Measurements from ENCODE around the gene ACSL5. TPM values are rescaled to one million over a fixed set of nuclear protein-coding genes. Genes with fewer than 3 reads are reported as not detected.
A peak's percentile ranks its signal among the peaks of the same experiment; 100 is the strongest.
"Not testable (repeated sequence)": the region's sequence is repeated elsewhere in the genome, so short reads cannot be mapped to it uniquely, and the experiment has no call there.

Gene ACSL5
- total RNA-seq, 1 donor from 2014 or later = 53.5 TPM

DNA sequence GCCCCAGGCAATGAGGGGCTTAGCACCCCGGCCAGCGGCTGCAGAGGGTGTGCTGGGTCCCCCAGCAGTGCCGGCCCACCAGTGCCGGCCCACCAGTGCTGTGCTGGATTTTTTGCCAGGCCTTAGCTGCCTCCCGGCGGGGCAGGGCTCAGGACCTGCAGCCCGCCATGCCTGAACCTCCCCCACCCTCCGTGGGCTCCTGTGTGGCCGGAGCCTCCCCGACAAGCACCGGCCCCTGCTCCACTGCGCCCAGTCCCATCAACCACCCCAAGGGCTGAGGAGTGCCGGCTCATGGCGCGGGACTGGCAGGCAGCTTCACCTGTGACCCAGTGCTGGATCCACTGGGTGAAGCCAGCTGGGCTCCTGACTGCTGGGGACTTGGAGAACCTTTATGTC lies 3.5 kb upstream of the ACSL5 start:
- POLR2A ChIA-PET = no interaction called here
- peaks cover 21% of the 10 kb centered on the region for H3K4me1 Mint-ChIP-seq
- DNase-seq (no peak), ATAC-seq (ENCODE audit: low read depth) (no peak)
- no peaks in the 10 kb centered on the region for H3K36me3 Mint-ChIP-seq (ENCODE audit: low read depth)
- H3K9me3 Mint-ChIP-seq = no peaks in the 10 kb centered on the region
- H3K27me3 Mint-ChIP-seq = no peaks in the 10 kb centered on the region
- no peak overlapping the region for H3K4me3 Mint-ChIP-seq
- intact Hi-C loops (cut with micrococcal nuclease) = loop anchor here (10.0 kb wide), 3 partner anchors 164 to 1804 kb away; partner anchors contain the start of genes CCDC186, DCLRE1A, NHLRC2 and TDRD1
- H3K27ac Mint-ChIP-seq = no peak overlapping the region
- CTCF ChIA-PET = no interaction called here
- TF ChIP-seq, protein P1, sequence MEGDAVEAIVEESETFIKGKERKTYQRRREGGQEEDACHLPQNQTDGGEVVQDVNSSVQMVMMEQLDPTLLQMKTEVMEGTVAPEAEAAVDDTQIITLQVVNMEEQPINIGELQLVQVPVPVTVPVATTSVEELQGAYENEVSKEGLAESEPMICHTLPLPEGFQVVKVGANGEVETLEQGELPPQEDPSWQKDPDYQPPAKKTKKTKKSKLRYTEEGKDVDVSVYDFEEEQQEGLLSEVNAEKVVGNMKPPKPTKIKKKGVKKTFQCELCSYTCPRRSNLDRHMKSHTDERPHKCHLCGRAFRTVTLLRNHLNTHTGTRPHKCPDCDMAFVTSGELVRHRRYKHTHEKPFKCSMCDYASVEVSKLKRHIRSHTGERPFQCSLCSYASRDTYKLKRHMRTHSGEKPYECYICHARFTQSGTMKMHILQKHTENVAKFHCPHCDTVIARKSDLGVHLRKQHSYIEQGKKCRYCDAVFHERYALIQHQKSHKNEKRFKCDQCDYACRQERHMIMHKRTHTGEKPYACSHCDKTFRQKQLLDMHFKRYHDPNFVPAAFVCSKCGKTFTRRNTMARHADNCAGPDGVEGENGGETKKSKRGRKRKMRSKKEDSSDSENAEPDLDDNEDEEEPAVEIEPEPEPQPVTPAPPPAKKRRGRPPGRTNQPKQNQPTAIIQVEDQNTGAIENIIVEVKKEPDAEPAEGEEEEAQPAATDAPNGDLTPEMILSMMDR (IDR thresholded peaks at IDR 0.05) = no peak

DNA sequence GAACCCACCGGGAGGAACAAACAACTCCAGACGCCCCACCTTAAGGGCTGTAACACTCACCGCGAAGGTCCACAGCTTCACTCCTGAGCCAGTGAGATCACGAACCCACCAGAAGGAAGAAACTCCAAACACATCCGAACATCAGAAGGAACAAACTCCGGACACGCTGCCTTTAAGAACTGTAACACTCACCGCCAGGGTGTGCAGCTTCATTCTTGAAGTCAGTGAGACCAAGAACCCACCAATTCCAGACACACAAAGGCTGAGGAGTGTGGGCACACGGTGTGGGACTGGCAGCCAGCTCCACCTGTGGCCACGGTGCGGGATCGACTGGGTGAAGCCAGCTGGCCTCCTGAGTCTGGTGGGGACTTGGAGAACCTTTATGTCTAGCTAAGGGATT lies 2.6 kb upstream of the ACSL5 start:
- peaks cover 30% of the 10 kb centered on the region for H3K4me1 Mint-ChIP-seq
- DNase-seq; H3K4me3 Mint-ChIP-seq; POLR2A ChIA-PET; H3K27ac Mint-ChIP-seq; H3K27me3 Mint-ChIP-seq; ATAC-seq (ENCODE audit: low read depth); CTCF ChIA-PET; H3K9me3 Mint-ChIP-seq; H3K36me3 Mint-ChIP-seq (ENCODE audit: low read depth): not testable (repeated sequence)
- intact Hi-C loops (cut with micrococcal nuclease) = loop anchor here (10.0 kb wide), 3 partner anchors 163 to 1803 kb away; partner anchors contain the start of genes CCDC186, DCLRE1A, NHLRC2 and TDRD1

DNA sequence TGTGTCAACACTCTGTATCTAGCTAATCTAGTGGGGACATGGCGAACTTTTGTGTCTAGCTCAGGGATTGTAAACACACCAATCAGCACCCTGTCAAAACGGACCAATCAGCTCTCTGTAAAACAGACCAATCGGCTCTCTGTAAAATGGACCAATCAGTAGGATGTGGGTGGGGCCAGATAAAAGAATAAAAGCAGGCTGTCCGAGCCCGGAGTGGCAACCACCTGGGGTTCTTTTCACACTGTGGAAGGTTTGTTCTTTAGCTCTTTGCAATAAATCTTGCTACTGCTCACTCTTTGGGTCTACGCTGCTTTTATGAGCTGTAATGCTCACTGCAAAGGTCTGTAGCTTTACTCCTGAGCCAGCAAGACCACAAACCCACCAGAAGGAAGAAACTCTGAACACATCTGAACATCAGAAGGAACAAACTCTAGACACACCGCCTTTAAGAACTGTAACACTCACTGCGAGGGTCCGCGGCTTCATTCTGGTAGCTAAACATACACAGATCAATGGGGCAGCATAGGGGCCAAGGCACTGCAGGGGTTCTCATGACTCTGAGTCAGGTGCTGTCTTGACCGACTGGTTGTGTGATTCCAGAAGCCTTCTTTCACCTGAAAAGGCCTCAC lies 1.6 kb upstream of the ACSL5 start:
- H3K9me3 Mint-ChIP-seq; H3K4me3 Mint-ChIP-seq; H3K27me3 Mint-ChIP-seq; H3K27ac Mint-ChIP-seq; POLR2A ChIA-PET; DNase-seq; CTCF ChIA-PET; ATAC-seq (ENCODE audit: low read depth); H3K36me3 Mint-ChIP-seq (ENCODE audit: low read depth): not testable (repeated sequence)
- H3K4me1 Mint-ChIP-seq = peaks cover 38% of the 10 kb centered on the region
- intact Hi-C loops (cut with micrococcal nuclease) = loop anchor here (10.0 kb wide), 3 partner anchors 163 to 1803 kb away; partner anchors contain the start of genes CCDC186, DCLRE1A, NHLRC2 and TDRD1

DNA sequence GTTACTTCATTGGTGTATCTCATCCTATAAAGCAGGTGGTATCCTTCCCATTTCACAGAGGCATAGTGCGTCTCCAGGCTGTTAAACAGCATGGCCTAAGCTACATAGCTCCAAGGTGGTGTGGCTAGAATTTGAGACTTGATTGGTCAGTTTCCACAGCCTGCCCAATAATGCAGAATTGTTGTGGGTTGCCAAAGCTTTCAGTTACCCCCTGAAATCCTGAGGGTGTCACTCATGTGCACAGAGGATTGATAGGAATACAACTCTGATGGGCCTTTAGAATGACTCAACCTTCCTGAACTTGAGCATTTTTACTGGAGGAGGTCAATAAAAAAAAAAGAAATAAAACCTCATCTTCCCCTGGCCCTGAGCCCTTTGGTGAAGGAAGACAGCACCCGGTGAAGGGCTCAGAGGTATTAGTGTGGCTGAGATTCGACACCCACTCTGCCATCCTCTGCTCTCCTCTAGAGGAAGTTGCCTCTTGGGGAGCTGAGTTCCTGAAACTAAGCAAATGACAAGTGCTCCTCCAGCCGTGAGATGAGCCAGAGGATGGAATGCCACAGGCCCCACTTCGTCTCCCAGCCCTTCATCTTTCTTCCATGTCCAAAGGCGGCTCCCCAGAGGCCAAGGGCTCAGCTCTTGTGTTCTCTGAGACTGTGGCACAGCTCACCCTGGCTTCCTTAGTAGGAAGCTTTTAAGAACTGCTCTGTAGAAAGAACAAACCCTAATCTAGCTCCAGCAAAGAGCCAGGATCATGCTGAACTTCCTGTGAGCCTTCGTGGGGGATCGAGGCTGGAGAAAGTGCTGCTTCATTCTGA lies 1.0 kb downstream of the ACSL5 start:
- H3K9me3 Mint-ChIP-seq = no peaks in the 10 kb centered on the region
- POLR2A ChIA-PET = interaction anchor here (0.7 to 2.5 kb wide), 7 partner anchors 9 to 1799 kb away, joined by 3 to 21 read pairs (median 3); partner anchors contain the start of genes CCDC186, GPAM, VTI1A and ZDHHC6
- ATAC-seq (ENCODE audit: low read depth) (peak; percentile 43), DNase-seq (peak; percentile 26)
- intact Hi-C loops (cut with micrococcal nuclease) = loop anchor here (1.0 to 10.0 kb wide), 5 partner anchors 160 to 1800 kb away; partner anchors contain the start of genes CCDC186, DCLRE1A, GPAM and NHLRC2
- TF ChIP-seq, protein P1 (IDR thresholded peaks at IDR 0.05) = no peak
- H3K4me3 Mint-ChIP-seq = peak overlapping the region; percentile 100
- H3K27ac Mint-ChIP-seq = peak overlapping the region; percentile 99
- H3K4me1 Mint-ChIP-seq = peaks cover 52% of the 10 kb centered on the region
- no peaks in the 10 kb centered on the region for H3K27me3 Mint-ChIP-seq
- peaks cover 18% of the 10 kb centered on the region for H3K36me3 Mint-ChIP-seq (ENCODE audit: low read depth)
- CTCF ChIA-PET = interaction anchor here (1.0 kb wide), 1 partner anchor 53 kb away, joined by 4 read pairs; no protein-coding TSS in a partner anchor

DNA sequence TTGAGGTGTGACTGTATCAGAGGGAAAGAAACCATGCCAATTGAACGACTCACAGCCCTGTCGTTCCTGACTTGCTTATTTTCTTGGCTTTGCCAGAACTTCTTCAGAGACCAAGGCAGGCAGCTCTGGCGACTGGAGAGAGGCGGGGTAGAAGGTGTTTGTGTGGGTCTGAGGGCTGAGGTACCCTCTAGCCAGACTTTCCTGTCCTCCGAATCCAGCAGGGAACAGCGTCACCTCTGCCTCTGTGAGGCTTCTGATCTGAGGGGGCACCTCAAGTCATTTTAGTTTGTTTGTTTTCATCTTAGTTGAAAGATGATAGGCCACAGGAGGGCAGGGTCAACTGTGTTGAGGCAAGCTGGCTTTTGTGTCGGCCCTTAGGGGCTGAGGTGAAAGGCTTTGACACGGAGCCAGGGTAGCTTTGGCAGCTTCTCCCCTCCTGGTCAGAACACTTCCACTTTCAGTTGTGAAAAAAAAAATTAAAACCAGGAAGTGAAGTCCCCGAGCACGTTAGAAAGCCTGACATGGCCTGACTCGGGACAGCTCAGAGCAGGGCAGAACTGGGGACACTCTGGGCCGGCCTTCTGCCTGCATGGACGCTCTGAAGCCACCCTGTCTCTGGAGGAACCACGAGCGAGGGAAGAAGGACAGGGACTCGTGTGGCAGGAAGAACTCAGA lies 1.9 kb downstream of the ACSL5 start:
- DNase-seq = peak; percentile 47
- TF ChIP-seq, protein P1 (IDR thresholded peaks at IDR 0.05) = no peak
- Mint-ChIP-seq H3K4me1 (peaks cover 61% of the 10 kb centered on the region), H3K36me3 (ENCODE audit: low read depth) (peaks cover 28% of the 10 kb centered on the region), H3K27ac (peak overlapping the region; percentile 99), H3K9me3 (no peaks in the 10 kb centered on the region), H3K4me3 (peak overlapping the region; percentile 100), H3K27me3 (no peaks in the 10 kb centered on the region)
- POLR2A ChIA-PET = interaction anchor here (0.8 to 2.5 kb wide), 6 partner anchors 11 to 1798 kb away, joined by 3 to 21 read pairs (median 4); partner anchors contain the start of genes CCDC186, GPAM, VTI1A and ZDHHC6
- intact Hi-C loops (cut with micrococcal nuclease) = loop anchor here (1.0 to 10.0 kb wide), 6 partner anchors 71 to 1799 kb away; partner anchors contain the start of genes CCDC186, DCLRE1A, GPAM and NHLRC2
- ATAC-seq (ENCODE audit: low read depth) = peak; percentile 85
- CTCF ChIA-PET = interaction anchor here (1.0 kb wide), 1 partner anchor 54 kb away, joined by 4 read pairs; no protein-coding TSS in a partner anchor
